NCI-H128 (cell line): ENCODE results near the gene LILRB3.
A peak's percentile ranks its signal among the peaks of the same experiment; 100 is the strongest.
"Not testable (repeated sequence)": the region's sequence is repeated elsewhere in the genome, so short reads cannot be mapped to it uniquely, and the experiment has no call there.

ENCODE experiments used
- DNase-seq: peaks from one replicate; lab custom pipeline; 2025; ENCODE audit not compliant: unreplicated experiment; lab: John Stamatoyannopoulos, UW

Gene LILRB3

DNA sequence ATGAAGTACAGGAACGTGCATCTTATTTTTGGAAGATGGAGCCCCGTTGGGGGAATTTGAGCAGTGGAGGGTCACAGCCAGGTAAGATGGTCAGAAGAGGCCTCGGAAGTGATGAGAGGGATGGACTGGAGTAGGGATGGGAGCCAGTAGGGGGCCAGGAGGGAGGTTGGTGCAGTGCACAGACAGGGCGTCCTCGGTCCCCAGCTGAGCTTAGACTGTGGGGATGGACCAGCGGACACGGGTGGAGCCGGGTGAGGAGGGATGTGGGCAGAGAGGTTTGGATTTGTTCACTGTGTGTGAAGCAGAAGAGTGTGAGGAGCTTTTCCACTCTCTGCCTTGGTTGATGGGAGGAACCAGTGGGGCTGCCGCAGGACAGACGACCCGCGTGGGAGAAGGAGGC is 11.6 kb downstream of the LILRB3 start:
- DNase-seq, result no peak

DNA sequence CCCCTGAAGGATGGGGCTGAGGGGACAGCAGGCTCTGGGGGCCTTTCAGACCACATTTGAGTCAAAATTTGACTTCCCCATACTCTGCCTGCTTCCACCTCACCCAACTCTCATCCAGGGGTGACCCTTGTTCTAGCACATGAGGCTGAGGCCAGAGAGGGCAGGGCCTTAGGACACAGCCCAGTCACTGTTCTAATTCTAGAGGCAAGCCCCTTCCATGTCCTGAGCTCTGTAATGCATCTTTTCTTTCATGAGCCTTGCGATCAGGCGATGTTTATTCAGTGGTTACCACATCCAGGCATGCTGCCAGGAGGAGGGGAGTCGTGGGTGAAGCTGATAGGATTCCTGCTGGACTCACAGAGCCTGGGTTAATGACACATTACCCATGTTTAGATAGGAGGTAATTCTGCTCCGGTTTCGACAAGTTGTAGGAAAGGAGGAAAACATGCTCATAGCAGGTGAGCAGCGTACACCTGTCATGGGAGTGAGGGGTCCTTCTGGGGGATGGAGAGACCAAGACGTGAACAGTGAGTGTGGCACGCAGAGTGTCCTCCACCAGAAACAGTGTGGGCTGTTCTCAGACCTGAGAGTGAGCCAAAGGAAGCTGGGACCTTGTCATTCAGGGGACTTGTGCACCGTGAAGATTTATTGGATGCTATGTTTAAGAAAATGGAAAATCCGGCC is 12.9 kb downstream of the LILRB3 start:
- DNase-seq, result peak; percentile 61

DNA sequence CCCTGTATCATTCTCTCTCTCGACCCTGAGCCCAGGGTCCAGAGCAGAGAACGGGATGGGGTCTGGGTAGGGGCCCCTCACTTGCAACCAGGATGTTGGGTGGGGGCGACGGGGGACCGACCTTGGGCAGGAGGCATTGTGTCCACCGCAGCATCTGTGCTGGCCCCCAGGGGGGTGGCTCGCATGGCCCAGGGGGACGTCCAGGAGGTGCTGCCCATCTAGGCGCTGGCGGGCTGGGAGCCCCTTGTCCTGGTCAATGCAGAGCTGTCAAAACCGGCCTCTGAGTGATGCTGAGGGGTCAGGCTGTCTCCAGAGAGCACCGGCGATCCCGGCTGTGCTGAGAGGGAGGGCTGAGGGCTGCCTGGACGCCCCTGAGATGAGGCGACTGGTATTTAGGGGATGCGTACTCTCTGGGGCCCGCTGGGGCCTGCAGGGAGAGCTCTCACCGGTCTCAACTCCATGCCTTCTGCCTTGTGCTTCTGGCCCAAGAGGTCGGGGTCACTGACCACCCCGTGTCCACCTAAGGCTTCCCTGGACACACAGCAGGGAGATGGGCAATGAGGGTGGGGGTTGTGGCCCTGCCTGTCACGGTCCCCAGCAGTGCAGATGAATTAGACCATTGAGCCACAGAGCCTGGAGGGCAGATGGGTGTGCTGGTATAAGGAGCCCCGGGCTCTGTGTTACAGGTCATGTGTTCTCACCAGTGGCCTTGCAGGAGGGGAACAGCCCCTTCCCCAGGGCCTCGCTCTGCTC is 13.6 kb downstream of the LILRB3 start:
- DNase-seq, result no peak

DNA sequence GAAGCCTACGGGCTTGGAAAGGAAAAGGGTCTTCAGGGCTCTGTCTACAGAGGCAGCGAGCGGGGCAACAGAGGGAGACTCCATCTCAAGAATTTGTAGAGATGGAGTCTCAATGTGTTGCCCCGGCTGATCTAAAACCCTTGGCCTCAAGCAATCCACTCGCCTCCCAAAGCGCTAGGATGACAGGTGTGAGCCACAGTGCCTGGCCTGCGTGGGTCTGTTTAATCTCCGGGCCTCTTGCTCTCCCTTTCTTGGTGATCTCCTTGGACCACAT is 14.1 kb downstream of the LILRB3 start:
- DNase-seq, result no peak

DNA sequence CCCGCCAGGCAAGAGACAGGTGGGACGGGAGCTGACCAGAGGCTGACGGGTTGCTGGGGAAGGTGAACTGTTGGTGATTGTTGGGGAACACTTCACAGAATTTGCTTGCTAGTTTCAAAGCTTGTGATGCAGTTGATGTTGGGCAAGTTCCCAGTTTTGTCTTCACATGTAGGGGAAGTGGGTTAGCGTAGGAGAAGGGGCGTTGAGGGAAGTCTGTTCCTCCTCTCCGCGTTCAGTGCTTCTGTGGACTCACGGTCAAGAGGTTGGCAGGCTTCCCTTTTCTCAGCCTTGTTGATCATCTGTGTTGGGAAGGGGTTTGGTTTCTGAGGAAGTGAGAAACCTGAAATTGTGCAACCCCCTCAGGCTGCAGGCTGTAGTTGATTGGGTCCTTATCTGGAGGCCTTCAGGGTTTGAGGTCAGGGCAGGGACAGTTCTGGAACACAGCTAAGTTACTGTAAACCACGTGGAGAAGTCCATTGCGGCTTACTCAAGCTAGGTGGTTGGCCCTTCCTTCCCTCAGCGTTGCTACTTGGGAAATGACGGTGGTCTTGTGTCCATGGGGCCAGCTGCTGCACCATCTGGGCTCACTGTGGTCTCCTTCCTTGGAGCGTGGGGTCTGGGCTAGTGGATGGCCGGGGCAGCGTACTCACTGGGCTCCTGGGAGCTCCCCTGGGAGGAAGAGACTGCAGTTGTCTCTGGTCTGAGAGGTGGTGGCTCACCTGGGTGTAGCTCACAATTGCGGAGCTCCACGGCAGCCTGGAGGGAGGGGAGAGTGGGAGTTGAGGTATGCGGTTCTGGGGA is 14.6 kb downstream of the LILRB3 start:
- DNase-seq, result no peak

DNA sequence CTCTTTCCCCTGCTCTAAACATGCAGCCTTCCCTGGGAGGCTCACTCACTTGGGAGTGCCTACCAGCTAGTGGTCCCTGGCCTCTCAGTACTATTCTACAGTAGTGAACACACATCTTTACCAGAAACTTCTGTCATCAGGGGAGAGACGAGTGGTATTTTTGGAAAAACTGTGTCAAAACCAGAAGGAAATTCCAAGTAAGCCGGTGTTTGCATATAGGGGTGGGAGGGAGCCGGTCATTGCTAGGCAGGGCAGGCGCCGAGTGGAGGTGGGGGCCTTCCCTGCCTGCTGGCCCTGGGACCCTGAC is 15.2 kb downstream of the LILRB3 start:
- no peak for DNase-seq

DNA sequence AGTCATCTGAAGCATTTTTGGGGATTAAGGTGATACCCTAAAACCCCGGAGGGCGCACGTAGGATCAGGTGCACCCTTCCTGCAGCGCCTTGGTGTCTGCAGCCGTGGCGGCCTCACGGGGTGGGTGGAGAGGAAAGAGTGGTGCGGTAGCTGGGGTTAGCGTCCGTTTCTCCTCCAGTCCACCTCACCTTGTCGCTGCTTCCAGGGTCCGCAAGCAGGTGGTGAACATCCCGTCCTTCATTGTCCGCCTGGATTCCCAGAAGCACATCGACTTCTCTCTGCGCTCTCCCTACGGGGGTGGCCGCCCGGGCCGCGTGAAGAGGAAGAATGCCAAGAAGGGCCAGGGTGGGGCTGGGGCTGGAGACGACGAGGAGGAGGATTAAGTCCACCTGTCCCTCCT is 15.6 kb downstream of the LILRB3 start:
- not testable (repeated sequence) for DNase-seq

DNA sequence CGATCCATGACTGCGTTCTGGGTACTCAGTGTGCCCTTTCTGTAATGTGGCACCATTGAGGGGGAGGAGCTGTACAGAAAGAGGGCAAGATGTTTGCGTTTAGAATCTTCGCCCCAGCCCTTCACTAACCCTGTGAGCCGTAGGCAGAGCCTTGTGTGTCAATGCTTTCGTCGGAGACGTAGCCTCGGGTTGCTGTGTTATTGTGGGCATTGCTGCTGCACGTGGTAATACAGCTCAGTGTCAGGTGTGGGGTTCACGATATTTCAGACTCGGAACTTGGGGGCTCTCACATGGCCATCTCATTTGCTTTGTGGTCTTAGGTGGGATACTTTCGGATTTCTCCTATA is 16.0 kb downstream of the LILRB3 start:
- no peak for DNase-seq

DNA sequence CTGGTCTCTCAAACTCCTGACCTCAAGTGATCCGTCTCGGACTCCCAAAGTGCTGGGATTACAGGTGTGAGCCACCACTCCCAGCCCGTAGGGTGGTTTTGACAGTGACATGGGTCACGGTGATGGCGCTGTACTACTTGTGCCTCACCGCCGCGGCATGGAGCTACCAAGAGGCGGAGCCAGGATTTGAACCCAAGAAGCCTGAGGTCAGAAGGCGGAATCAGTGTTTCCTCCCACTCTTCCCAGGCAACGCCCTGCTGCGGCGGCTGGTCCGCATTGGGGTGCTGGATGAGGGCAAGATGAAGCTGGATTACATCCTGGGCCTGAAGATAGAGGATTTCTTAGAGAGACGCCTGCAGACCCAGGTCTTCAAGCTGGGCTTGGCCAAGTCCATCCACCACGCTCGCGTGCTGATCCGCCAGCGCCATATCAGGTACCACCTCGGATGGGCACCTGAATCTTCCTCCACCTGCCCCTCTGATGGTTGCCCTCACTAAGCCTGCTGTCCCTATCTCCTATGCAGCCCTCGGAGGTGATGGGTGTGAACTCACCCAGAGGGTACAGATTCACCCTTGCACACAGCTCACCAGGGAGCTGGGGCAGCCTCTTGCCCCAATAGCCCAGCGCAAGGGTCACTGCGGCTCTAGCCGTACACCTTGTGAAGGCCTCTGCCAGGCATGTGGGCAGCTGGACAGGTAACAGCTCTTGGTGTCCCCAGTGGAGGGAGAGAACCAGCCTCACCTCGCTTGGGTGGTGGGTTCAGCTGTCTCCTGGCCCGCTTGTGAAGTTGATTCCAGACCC is 16.6 kb downstream of the LILRB3 start:
- no peak for DNase-seq

DNA sequence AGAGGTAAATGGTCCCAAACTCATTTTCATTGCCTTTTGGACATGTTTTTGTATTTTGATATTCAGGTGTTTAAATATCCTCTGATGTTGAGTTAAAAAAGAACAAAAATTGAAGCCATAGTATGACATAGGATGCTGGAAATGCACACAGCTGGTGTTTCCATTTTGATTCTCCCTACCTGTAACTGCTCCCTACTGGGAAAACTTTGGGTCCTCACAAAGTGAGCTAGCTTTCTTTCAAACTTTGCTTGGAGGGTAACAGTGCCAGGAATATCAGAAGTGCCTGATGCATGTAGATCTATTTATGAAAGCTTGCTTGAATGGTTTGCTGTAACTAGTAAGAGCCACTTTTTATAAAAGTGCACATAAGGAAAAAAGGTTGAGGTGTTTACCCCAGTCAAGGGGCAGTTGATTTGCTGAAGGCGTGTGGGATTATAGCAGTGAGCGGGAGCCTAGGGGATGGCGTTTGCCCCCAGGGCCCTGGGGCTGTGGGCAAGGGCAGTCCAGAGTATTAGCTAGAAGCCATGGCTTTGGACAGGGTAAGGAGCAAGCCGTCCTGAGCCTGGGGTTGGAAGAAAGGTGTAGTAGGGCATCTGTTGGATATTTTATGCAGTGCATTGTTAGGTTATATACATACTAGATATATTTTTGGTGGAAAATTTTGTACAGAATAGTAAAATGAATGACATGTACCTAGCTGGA is 17.9 kb downstream of the LILRB3 start:
- no peak for DNase-seq

DNA sequence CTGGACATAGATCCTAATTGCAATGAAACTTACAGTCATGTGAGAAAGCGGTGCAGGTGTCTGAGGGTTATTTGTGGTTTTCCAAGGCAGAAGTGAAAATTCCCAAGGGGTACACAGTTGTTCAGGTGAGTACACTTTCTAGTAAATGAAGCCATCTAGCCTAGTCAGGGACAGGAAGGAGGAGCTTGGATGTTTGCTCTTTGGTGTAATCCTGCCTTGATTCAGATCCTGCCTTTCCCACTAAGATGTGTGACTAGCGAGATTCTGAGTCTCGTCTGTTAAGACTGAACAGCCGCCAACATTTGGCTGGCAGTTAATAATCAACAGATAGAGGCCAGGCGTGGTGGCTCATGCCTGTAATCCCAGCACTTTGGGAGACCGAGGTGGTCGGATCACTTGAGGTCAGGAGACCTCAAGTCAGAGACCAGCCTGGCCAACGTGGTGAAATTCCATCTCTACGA is 19.6 kb downstream of the LILRB3 start:
- no peak for DNase-seq

DNA sequence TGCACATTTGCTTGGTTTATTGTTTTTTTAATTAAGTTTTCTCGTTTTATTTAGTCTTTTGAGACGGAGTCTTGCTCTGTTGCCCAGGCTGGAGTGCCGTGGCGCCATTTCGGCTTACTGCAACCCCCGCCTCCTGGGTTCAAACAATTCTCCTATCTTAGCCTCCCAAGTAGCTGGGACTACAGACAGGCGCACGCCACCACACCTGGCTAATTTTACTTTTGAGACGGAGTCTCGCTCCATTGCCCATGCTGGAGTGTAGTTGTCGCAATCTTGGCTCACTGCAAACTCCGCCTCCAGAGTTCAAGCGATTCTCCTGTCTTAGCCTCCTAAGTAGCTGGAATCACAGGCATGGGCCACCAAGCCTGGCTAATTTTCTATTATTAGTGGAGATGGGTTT is 20.8 kb downstream of the LILRB3 start:
- no peak for DNase-seq

DNA sequence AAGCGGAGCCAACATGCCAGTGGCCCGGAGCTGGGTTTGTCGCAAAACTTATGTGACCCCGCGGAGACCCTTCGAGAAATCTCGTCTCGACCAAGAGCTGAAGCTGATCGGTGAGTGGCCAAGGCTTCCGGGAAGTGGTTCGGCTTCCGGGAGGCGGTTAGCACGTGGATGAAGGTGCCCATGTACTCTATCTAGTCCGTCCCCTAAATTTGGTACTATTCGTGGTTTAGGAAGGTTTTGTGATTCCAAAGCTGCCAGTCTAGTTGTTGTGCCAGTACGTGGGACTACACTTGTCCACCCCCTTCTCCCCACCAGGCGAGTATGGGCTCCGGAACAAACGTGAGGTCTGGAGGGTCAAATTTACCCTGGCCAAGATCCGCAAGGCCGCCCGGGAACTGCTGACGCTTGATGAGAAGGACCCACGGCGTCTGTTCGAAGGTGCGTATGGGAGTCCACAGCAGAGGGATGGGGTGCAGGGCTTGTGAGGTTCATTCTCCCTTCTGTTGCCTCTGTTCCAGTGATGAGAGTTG is 21.6 kb downstream of the LILRB3 start:
- DNase-seq, result no peak

DNA sequence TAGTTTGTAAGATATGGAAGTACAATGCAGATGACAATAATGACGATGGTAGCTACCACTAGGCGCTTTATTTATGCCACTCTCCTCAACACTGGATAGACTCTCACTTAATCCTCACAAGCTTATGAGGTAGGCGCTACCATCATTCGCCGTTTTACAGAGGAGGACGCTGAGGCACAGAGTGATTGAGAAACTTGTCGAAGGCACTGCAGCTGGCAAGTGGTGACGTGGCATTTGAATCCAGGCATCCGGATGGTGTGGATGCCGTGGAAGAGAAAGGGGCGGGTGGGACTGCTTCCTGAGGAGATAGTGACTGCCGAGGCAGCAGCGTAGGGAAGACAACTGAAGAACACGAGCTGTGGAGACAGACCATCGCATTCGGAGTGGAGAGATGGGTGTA is 23.4 kb downstream of the LILRB3 start:
- DNase-seq, result no peak

DNA sequence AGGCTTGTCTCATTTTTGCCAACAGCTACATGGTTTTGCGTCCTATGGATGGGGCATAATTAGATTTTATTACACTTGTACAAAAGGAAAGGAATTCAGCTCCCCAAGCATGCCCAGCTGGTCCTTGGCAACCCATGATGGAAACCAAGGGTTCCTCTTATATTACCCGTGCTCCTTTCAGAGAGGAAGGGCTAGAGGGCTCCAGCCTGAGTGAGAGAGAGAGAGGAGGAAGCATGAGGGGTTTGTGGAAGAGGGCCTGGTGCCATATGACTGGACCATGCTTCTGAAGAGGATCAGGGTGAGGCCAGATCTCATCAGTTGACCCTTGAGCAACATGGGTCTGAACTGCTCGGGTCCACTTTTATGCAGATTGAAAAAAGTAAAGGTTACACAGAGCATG is 25.7 kb downstream of the LILRB3 start:
- no peak for DNase-seq

DNA sequence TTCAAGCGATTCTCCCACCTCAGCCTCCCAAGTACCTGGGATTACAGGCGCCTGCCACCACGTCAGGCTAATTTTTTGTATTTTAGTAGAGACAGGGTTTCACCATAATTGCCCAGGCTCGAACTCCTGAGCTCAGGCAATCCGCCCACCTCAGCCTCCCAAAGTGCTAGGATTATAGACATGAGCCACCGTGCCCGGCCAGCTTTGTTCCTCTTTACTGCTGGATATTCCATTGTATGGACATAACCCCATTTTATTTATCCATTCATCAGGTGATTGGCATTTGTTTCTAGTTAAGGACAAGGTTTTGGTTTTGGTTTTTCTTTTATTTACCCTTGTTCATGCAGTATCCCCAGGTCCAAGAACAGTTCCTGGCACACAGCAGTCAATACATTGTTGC is 26.3 kb downstream of the LILRB3 start:
- DNase-seq, result no peak

DNA sequence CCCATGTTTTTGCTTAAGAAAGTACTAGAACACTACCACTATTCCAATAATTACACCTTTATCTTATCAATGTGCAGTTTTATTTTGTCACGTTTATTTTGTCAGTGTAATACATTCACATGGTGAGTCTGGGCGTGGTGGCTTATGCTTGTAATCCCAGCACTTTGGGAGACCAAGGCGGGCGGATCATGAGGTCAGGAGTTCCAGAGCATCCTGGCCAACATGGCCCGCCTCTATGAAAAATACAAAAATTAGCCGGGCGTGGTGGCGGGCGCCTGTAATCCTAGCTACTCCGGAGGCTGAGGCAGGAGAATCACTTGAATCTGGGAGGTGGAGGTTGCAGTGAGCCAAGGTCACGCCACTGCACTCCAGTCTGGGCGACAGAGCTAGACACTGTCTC is 28.3 kb downstream of the LILRB3 start:
- DNase-seq, result not testable (repeated sequence)

DNA sequence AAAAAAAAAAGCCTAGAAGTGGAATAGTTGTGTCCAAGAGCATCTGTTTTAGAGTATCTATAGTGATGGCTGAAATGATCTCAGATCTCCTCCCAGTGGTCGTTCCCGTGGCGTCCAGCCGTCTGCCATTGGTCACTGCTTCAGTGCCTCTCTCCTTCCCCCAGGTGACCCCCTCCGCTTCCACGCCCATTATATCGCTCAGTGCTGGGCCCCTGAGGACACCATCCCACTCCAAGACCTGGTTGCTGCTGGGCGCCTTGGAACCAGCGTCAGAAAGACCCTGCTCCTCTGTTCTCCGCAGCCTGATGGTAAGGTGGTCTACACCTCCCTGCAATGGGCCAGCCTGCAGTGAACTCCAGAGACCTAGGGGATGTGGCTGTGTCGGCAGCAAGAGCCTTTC is 29.8 kb downstream of the LILRB3 start:
- DNase-seq, result no peak

DNA sequence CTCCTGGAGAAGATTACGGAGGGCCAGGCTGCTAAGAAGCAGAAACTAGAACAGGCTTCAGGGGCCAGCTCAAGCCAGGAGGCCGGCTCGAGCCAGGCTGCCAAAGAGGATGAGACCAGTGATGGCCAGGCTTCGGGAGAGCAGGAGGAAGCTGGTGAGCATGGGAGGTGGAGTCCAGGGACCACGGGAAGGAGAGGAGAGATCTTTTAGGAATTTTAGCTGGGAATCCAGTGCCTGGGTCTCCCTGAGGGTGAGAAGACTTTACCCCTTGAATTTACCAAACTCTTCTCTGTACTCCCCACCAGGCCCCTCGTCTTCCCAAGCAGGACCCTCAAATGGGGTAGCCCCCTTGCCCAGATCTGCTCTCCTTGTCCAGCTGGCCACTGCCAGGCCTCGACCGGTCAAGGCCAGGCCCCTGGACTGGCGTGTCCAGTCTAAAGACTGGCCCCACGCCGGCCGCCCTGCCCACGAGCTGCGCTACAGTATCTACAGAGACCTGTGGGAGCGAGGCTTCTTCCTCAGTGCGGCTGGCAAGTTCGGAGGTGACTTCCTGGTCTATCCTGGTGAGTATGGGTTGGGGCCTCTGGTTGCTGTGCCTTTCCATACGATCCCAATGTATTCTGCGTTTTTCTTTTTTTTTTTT is 30.9 kb downstream of the LILRB3 start:
- no peak for DNase-seq
